SU-DHL-6 (cell line): Measurements from ENCODE around the gene ATF1.
"Not testable (repeated sequence)": the region's sequence is repeated elsewhere in the genome, so short reads cannot be mapped to it uniquely, and the experiment has no call there.

Experiments used
- H2AFZ ChIP-seq: fragments of 200-600 bp; sonication (generic); 2 replicates; pipeline ENCODE4 v1.6.1; 2014; ENCODE audit warnings: low read depth, mild to moderate bottlenecking, moderate library complexity, mixed read lengths, antibody characterized with exemption, low read length; ENCODE audit not compliant: severe bottlenecking
- H3F3A ChIP-seq: fragments of 200-600 bp; shearing (Covaris generic); 2 replicates; pipeline ENCODE4 v1.6.0; 2016; ENCODE audit warnings: antibody characterized with exemption, mild to moderate bottlenecking; ENCODE audit not compliant: insufficient read depth
- H3K27ac ChIP-seq: fragments of 200-600 bp; sonication (generic); 2 replicates; pipeline ENCODE4 v1.5.1; 2016; ENCODE audit warnings: low read depth, mild to moderate bottlenecking, low read length, moderate library complexity, mixed read lengths
- H3K27me3 ChIP-seq: fragments of 200-600 bp; sonication (generic), shearing (Covaris generic); 2 replicates; pipeline ENCODE4 v1.6.0; 2014; ENCODE audit warnings: mild to moderate bottlenecking, low read length
- H3K36me3 ChIP-seq: fragments of 200-600 bp; sonication (generic); 2 replicates; pipeline ENCODE4 v1.6.1; 2014; ENCODE audit warnings: mild to moderate bottlenecking, low read length, mixed read lengths
- H3K4me2 ChIP-seq: fragments of 300-600, 200-600 bp; shearing (Covaris generic), sonication (generic); 2 replicates; pipeline ENCODE4 v1.6.0; 2014; ENCODE audit warnings: low read length, low read depth, mild to moderate bottlenecking; ENCODE audit not compliant: poor library complexity, severe bottlenecking
- H3K4me3 ChIP-seq: fragments of 200-600 bp; sonication (generic); 2 replicates; pipeline ENCODE4 v1.5.1; 2014; ENCODE audit warnings: antibody characterized with exemption, low read length, mild to moderate bottlenecking, mixed read lengths; ENCODE audit not compliant: insufficient read depth, poor library complexity, severe bottlenecking
- H3K79me2 ChIP-seq: fragments of 200-600 bp; sonication (generic); 2 replicates; pipeline ENCODE4 v1.6.1; 2014; ENCODE audit warnings: mild to moderate bottlenecking, low read length, moderate library complexity; ENCODE audit not compliant: insufficient read depth
- H3K9ac ChIP-seq: fragments of 200-600 bp; sonication (generic); 2 replicates; pipeline ENCODE4 v1.7.0; 2014; ENCODE audit warnings: mild to moderate bottlenecking, low read length
- H3K9me2 ChIP-seq: fragments of 200-600 bp; sonication (generic); replicated peaks from 2 replicates; pipeline ENCODE4 v1.6.1; 2014; ENCODE audit warnings: low read length; ENCODE audit not compliant: insufficient read depth
- H3K9me3 ChIP-seq: fragments of 200-600 bp; sonication (generic); 2 replicates; pipeline ENCODE4 v1.6.1; 2014; ENCODE audit warnings: low read length, mixed read lengths; ENCODE audit not compliant: insufficient read depth
- H4K20me1 ChIP-seq: fragments of 200-600 bp; sonication (generic); 2 replicates; pipeline ENCODE4 v1.6.1; 2014; ENCODE audit warnings: low read depth, mild to moderate bottlenecking, antibody characterized with exemption, low read length, moderate library complexity, mixed read lengths
- EZH2phosphoT487 ChIP-seq: fragments of 200-600 bp; sonication (generic), shearing (Covaris generic); conservative IDR thresholded peaks from 2 replicates; pipeline ENCODE4 v1.6.1; 2018; ENCODE audit warnings: mild to moderate bottlenecking, antibody characterized with exemption, low read length, moderate library complexity, mixed read lengths
- TF ChIP-seq, protein P1 (sequence below): fragments of 200-600 bp; sonication (generic); IDR thresholded peaks from one replicate; pipeline ENCODE4 v1.5.1; 2017; ENCODE audit warnings: antibody characterized with exemption, mild to moderate bottlenecking, low read length, moderate library complexity; ENCODE audit not compliant: insufficient read depth, poor library complexity, severe bottlenecking

The ATF1 gene

DNA sequence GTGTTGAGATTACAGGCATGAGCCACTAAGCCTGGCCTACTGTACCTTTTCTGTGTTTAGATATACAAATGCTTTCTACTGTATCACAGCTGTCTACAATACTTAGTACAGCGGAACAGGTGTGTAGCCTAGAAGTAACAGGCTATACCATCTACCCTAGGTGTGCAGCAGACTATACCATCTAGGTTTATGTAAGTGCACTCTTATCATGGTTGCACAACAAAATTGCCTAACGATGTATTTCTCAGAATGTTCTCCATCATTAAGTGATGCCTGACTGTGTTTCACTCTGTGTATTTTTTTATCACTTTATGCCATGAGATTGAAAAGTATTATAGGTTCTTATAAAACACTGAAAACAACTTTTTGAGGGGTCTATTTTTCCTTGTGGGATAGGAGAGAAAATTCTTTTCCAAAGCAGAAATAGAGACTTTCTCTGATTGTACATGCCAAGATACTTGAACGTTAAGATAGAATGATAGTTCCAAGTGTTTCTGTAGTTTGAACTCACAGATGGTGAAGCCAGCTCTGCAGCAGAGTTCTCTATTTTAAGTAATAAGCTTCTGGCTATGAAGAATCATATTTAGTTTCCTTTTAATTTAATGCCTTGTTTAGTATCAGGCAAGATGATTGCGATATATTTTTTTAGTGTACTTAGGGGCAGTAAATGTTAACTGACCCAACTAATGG is 95.9 kb downstream of the ATF1 start:
- TF ChIP-seq, protein P1, sequence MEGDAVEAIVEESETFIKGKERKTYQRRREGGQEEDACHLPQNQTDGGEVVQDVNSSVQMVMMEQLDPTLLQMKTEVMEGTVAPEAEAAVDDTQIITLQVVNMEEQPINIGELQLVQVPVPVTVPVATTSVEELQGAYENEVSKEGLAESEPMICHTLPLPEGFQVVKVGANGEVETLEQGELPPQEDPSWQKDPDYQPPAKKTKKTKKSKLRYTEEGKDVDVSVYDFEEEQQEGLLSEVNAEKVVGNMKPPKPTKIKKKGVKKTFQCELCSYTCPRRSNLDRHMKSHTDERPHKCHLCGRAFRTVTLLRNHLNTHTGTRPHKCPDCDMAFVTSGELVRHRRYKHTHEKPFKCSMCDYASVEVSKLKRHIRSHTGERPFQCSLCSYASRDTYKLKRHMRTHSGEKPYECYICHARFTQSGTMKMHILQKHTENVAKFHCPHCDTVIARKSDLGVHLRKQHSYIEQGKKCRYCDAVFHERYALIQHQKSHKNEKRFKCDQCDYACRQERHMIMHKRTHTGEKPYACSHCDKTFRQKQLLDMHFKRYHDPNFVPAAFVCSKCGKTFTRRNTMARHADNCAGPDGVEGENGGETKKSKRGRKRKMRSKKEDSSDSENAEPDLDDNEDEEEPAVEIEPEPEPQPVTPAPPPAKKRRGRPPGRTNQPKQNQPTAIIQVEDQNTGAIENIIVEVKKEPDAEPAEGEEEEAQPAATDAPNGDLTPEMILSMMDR: no peak
- no peak for TF ChIP-seq EZH2phosphoT487
- H3K9me2 ChIP-seq: no peaks in the 10 kb centered on the region
- H3K4me2 ChIP-seq: no peak overlapping the region
- no peaks in the 10 kb centered on the region for H4K20me1 ChIP-seq
- H3K4me3 ChIP-seq: no peak overlapping the region
- H3K27ac ChIP-seq: no peak overlapping the region
- no peaks in the 10 kb centered on the region for H3K27me3 ChIP-seq
- no peaks in the 10 kb centered on the region for H3K9me3 ChIP-seq
- no peak overlapping the region for H3K9ac ChIP-seq
- no peaks in the 10 kb centered on the region for H3K36me3 ChIP-seq
- no peak overlapping the region for H2AFZ ChIP-seq
- no peaks in the 10 kb centered on the region for H3K79me2 ChIP-seq
- H3F3A ChIP-seq: no peaks in the 10 kb centered on the region

DNA sequence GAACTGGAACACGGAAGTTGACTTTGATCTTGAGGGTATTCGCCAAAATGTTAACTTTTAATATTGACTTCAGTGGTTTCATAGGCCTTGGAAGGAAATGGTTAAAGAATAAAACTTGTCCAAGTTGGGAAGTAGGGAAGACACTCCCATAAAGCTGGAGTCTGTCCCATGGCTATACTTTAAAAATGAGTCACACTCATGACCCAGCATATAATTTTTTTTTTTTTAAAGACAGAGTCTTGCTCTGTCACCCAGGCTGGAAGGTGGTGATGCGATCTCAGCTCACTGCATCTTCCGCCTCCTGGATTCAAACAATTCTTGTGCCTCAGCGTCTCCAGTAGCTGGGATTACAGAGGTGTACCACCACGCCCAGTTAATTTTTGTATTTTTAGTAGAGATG is 98.4 kb downstream of the ATF1 start:
- H3K4me2 ChIP-seq: no peak overlapping the region

DNA sequence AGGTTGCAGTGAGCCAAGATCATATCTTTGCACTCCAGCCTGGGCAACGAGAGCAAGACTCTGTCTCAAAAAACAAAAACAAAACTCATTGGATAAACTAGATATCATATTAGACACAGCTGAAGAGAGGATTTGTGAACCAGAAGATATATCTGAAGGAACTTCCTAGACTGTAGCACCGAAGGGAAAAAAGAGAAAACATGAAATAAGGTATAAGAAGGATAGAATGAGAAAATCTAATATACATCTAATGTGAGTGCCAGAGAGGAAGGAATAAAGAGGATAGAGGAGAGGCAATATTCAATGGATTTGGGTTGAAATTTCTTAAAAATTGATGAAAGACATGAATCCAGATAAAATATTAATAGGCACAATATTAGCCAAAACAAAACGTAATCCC is 101.4 kb downstream of the ATF1 start:
- H3K27me3 ChIP-seq: no peaks in the 10 kb centered on the region
- no peaks in the 10 kb centered on the region for H3K79me2 ChIP-seq
- no peak overlapping the region for H2AFZ ChIP-seq
- H3K9me3 ChIP-seq: peaks cover 12% of the 10 kb centered on the region; the same call in 1 of the 2 replicates
- H4K20me1 ChIP-seq: no peaks in the 10 kb centered on the region
- H3K9me2 ChIP-seq: no peaks in the 10 kb centered on the region
- no peaks in the 10 kb centered on the region for H3K36me3 ChIP-seq
- no peak overlapping the region for H3K4me3 ChIP-seq
- H3K9ac ChIP-seq: no peak overlapping the region
- no peak for TF ChIP-seq EZH2phosphoT487
- TF ChIP-seq, protein P1: no peak
- no peak overlapping the region for H3K4me2 ChIP-seq
- no peak overlapping the region for H3K27ac ChIP-seq
- no peaks in the 10 kb centered on the region for H3F3A ChIP-seq

More for the DNA sequence above, 98.4 kb downstream of the ATF1 start:
- Histone ChIP-seq H3K9me2 (no peaks in the 10 kb centered on the region), H3K9ac (no peak overlapping the region), H2AFZ (no peak overlapping the region), H3K27me3 (no peaks in the 10 kb centered on the region), H3K4me3 (no peak overlapping the region), H3K27ac (no peak overlapping the region), H3K36me3 (no peaks in the 10 kb centered on the region), H3F3A (no peaks in the 10 kb centered on the region), H3K79me2 (no peaks in the 10 kb centered on the region), H4K20me1 (no peaks in the 10 kb centered on the region), H3K9me3 (peaks cover 12% of the 10 kb centered on the region; the same call in 1 of the 2 replicates)
- TF ChIP-seq EZH2phosphoT487: no peak
- TF ChIP-seq, protein P1: no peak

DNA sequence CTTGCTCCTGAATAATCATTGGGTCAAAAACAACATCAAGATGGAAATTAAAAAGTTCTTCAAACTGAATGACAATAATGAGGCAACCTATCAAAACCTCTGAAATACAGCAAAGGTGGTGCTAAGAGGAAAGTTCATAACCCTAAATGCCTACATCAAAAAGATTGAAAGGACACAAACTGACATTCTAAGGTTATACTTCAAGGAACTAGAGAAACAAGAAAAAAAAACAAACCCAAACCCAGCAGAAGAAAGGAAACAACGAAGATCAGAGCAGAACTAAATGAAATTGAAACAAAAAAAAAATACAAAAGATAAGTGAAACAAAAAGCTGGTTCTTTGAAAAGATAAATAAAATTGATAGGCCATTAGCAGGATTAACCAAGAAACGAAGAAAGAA is 105.0 kb downstream of the ATF1 start:
- not testable (repeated sequence) for H4K20me1 ChIP-seq, H3K4me3 ChIP-seq, H2AFZ ChIP-seq, H3K4me2 ChIP-seq, H3K27me3 ChIP-seq, H3K9me2 ChIP-seq, H3K27ac ChIP-seq, H3F3A ChIP-seq, H3K9ac ChIP-seq, H3K36me3 ChIP-seq, H3K79me2 ChIP-seq
- H3K9me3 ChIP-seq: peaks cover 12% of the 10 kb centered on the region; the same call in 1 of the 2 replicates
